Measurements from ENCODE around the gene YEATS4.

- TF ChIP-seq CTCF (conservative IDR thresholded peaks at IDR 0.05; ENCODE audit: low read depth in 2 of 2) (no peak), POLR2AphosphoS5 (IDR thresholded peaks at IDR 0.05; ENCODE audit: low read depth) (no peak), EZH2phosphoT487 (IDR thresholded peaks at IDR 0.05; ENCODE audit: unreplicated experiment) (no peak), REST (IDR thresholded peaks at IDR 0.05; ENCODE audit: unreplicated experiment) (no peak), EZH2 (IDR thresholded peaks at IDR 0.05; ENCODE audit: low read depth, unreplicated experiment) (no peak), CREB1 (CRISPR knock-in tag; IDR thresholded peaks at IDR 0.05; ENCODE audit: low read depth) (no peak), ZNF331 (CRISPR knock-in tag; IDR thresholded peaks at IDR 0.05; ENCODE audit: low read depth) (no peak), JUNB (IDR thresholded peaks at IDR 0.05; ENCODE audit: unreplicated experiment) (no peak), ZNF114 (CRISPR knock-in tag; IDR thresholded peaks at IDR 0.05) (no peak), ETS1 (IDR thresholded peaks at IDR 0.05) (no peak), STAT1 (IDR thresholded peaks at IDR 0.05; ENCODE audit: unreplicated experiment) (no peak), ZNF462 (CRISPR knock-in tag; IDR thresholded peaks at IDR 0.05) (no peak), NANOG (IDR thresholded peaks at IDR 0.05; ENCODE audit: borderline replicate concordance) (no peak)
Measured at GRCh38 chr12:69431591-69432222, 72.2 kb downstream of the YEATS4 start.
